Measurements from ENCODE around the gene FXYD1. TPM values are rescaled to one million over a fixed set of nuclear protein-coding genes. Genes with fewer than 3 reads are reported as not detected.

FXYD1 gene
- polyA plus RNA-seq, 1 of the 3 experiments (the other 2 are of a cell fraction): 0.12 TPM

- no peak overlapping the region for H3K4me3 ChIP-seq (ENCODE audit: low read depth in 2 of 2, low read length in 1 of 2)
- peaks cover 0 to 13% of the 10 kb centered on the region in 2 experiments; a peak in 1 of 4 replicates for H3K4me1 ChIP-seq (ENCODE audit: control insufficient read depth in 1 of 2, insufficient read depth in 2 of 2, low read depth in 1 of 2, low read length in 1 of 2)
- H3K4me2 ChIP-seq: no peak overlapping the region
- no peaks in the 10 kb centered on the region for H3K79me2 ChIP-seq (ENCODE audit: insufficient read depth)
- no peak overlapping the region for H3K9ac ChIP-seq
- TF ChIP-seq GABPA (IDR thresholded peaks at IDR 0.05; ENCODE audit: low read depth) (no peak), NRF1 (IDR thresholded peaks at IDR 0.05; ENCODE audit: low read depth, low read length) (no peak), GATA2 (CRISPR knock-in tag; IDR thresholded peaks at IDR 0.05) (no peak), ZBTB33 (IDR thresholded peaks at IDR 0.05; ENCODE audit: borderline replicate concordance, low read depth) (no peak), USF1 (IDR thresholded peaks at IDR 0.05; ENCODE audit: borderline replicate concordance, low read depth) (no peak), MEF2A (IDR thresholded peaks at IDR 0.05; ENCODE audit: borderline replicate concordance, low read depth) (no peak), MXI1 (IDR thresholded peaks at IDR 0.05; ENCODE audit: low read depth, low read length) (no peak), IRF3 (IDR thresholded peaks at IDR 0.05; ENCODE audit: low read depth, low read length) (no peak), FOSL2 (IDR thresholded peaks at IDR 0.05; ENCODE audit: borderline replicate concordance, low read depth) (no peak), REST (IDR thresholded peaks at IDR 0.05; ENCODE audit: low read depth, low read length) (no peak), RAD21 (IDR thresholded peaks at IDR 0.05; ENCODE audit: low read length) (no peak), EZH2phosphoT487 (IDR thresholded peaks at IDR 0.05; ENCODE audit: borderline replicate concordance, low read depth) (no peak), JUND (IDR thresholded peaks at IDR 0.05) (no peak), NFIC (IDR thresholded peaks at IDR 0.05; ENCODE audit: borderline replicate concordance) (no peak), RCOR1 (IDR thresholded peaks at IDR 0.05; ENCODE audit: low read length) (no peak), YY1 (IDR thresholded peaks at IDR 0.05; ENCODE audit: low read depth) (no peak)
- H3K27me3 ChIP-seq (ENCODE audit: insufficient read depth): no peaks in the 10 kb centered on the region
- H3K9me3 ChIP-seq: no peaks in the 10 kb centered on the region
- H3F3A ChIP-seq (replicated peaks; ENCODE audit: insufficient read depth): no peaks in the 10 kb centered on the region
- no peaks in the 10 kb centered on the region for H4K20me1 ChIP-seq (ENCODE audit: insufficient read depth)
- WGBS (ENCODE audit: low lambda C conversion rate): 67% methylated on average over 8 of the region's 8 CpGs
- POLR2A ChIA-PET: no interaction called here
- no peak overlapping the region for H3K27ac ChIP-seq (ENCODE audit: low read depth in 2 of 2, low read length in 1 of 2)
- DNase-seq: no peak
- CTCF ChIA-PET: interaction anchor here (0.6 to 5.2 kb wide), 6 partner anchors 16 to 52 kb away, joined by 3 to 27 read pairs (median 3); partner anchors contain the start of gene LGI4
- no peaks in the 10 kb centered on the region for H3K9me2 ChIP-seq
- H3K36me3 ChIP-seq (replicated peaks in 1 of 2; ENCODE audit: control insufficient read depth in 1 of 2, insufficient read depth in 2 of 2, low read length in 1 of 2): no peaks in the 10 kb centered on the region
- H2AFZ ChIP-seq (ENCODE audit: low read depth): no peak overlapping the region
Measured at GRCh38 chr19:35095667-35096368, 42.8 kb upstream of the FXYD1 start.

All from SK-N-SH (cell line).